GM19452 (cell line): ENCODE results near the gene OBI1.
"Not testable (repeated sequence)": the region's sequence is repeated elsewhere in the genome, so short reads cannot be mapped to it uniquely, and the experiment has no call there.

Source experiments
- ATAC-seq: cut with Tn5 transposase; IDR thresholded peaks from one replicate; pipeline ENCODE4 v1.9.1; 2021; ENCODE audit not compliant: unreplicated experiment

Gene OBI1

DNA sequence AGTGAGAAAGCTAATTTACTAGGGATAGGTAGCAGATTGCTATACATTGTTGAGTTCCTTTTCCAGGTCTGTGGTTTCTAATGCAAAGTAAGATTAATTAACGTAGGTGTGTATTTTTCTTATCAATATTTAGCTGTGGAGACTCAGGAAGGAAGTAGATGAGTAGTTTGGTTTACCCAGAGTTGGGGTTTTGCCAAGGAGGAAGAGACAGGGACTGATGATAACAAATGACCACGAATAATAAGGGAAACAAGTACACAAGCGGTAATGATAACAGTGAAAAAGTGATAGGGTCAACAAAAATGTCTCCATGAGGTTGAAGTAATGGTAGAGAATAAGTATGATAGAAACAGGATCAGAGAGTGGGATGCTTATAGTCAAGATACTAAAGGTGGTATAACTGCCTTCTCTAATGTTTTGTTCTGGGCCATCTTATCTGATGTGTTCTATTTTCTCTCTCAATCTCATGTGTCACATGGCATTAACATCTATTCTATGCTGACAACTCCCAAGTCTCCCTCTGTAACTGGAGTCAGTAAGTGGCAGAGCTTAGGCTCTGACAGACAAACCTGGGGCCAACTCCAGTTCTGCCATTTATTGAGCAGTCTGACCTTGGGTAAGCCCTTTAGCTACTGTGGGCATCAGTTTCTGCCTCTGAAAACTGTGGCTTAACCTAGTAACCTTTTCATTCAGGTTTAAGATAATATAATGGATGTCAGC, 8.8 kb downstream of the OBI1 start:
- no peak for ATAC-seq

DNA sequence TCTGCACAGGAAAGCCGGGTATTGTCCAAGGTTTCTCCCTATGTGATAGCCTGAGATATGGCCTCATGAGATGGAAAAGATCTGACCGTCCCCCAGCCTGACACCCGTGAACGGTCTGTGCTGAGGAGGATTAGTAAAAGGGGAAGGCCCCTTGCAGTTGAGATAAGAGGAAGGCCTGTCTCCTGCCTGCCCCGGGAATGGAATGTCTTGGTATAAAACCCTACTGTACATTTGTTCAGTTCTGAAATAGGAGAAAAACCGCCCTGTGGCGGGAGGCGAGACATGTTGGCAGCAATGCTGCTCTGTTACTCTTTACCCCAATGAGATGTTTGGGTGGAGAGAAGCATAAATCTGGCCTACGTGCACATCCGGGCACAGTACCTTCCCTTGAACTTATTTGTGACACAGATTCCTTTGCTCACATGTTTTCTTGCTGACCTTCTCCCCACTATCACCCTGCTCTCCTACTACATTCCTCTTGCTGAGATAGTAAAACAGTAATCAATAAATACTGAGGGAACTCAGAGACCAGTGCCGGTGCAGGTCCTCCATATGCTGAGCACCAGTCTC, 11.8 kb downstream of the OBI1 start:
- ATAC-seq, result not testable (repeated sequence)

DNA sequence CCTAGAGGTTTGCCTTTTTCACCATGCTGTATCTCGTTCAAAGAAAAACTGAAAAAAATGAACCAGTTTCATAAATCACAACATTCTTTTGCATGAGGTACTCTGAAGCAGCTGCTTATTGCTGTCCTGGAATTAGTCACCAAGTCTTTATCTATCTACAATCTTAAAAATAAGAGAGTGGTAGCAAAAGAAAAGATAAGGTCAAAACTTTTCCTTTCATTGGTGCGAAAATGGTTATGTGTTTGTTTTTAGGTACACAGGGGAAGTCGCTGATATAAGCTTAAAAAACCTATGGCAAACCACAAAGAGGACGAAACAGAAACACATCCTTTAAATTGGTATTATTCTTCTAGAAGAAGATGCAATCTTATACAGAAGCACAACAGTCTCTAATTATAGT, 20.7 kb downstream of the OBI1 start:
- no peak for ATAC-seq

DNA sequence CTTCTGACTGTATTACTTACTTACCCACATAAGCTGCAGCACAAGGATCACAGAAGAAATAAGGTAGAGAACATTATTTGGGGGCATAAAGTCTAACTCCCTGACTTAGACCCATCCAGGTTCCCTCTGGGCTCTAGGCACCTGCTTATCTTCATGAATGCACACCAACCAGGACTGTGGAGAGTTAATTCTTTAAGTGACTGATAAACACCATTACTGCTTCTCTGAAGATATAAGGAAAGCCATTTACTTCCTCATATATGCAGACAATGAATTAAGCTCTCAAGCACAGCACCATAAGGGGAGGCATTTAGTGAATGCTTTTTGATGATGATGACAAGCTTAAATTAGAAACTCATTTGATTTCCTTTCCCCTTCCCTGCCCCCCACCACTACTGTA, 22.5 kb downstream of the OBI1 start:
- no peak for ATAC-seq

DNA sequence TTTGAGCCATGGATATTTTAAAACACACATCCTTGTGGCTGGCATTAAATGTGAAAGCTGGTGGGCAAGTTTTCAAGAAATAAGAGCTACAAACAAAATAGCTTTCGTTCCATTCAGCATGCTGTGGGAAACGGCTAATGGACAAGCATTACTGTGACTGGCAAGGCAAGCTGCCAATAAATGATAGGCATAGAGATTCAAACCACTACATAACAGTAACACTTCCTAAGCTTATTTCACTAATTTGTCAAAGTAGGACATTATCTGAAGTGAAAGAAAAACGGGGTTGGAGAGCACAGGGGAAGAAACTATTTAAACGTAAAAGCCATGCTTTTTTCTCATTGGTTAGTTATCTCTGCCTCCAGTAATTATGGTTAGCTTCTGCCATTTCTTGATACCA, 26.0 kb downstream of the OBI1 start:
- no peak for ATAC-seq

DNA sequence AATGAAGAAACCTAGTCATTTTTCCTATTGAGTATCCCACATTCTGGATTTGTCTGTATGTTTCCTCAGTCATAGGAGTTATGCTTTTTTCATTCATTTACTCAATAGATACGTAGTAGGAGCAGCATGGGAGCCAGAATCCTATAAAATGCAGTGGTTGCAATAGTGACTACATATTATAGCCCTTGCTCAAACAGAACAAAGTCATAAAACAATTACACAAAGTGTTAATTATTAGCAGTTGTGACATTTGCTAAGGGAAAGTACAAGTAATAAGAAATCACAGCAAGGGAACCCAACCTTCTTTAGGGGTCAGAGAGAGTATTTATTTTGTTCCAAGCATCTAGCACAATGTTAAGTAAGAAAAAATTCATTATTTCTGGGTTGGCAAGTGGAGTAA, 27.9 kb downstream of the OBI1 start:
- no peak for ATAC-seq

DNA sequence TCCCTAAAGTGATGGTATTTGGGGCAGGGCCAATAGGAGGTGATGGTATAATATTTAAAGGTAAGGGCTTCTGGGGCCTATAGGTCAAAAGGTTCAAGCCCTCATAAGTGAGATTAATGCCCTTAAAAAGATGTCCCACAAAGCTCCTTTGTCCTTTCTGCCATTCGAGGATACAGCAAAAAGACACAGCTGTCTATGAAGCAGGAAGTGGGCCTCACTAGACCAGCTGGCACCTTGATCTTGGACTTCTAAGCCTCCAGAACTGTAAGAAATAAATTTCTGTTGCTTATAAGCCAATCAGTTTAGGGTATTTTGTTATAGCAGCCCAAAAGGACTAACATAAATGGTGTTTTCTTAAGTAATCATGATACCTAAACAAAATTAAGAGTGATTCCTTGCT, 28.4 kb downstream of the OBI1 start:
- no peak for ATAC-seq

DNA sequence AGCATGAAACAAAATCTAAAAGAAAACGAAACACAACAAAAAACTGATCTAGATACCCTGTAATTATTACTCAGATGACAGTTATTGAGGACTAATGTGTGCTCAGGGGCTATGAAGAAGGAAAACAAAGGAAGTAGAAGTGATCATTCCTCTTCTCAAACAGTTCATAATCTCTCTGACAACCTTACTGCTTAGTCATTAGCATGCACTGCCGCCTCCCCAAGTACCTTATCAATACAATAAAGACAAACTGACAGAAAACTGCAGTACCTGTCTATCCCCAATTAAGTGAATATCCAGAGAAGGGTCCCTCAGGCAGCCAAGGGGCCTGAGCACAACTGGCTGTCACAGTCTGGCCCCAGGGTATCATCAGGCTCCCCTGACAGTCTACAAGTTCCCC, 33.6 kb downstream of the OBI1 start:
- no peak for ATAC-seq

DNA sequence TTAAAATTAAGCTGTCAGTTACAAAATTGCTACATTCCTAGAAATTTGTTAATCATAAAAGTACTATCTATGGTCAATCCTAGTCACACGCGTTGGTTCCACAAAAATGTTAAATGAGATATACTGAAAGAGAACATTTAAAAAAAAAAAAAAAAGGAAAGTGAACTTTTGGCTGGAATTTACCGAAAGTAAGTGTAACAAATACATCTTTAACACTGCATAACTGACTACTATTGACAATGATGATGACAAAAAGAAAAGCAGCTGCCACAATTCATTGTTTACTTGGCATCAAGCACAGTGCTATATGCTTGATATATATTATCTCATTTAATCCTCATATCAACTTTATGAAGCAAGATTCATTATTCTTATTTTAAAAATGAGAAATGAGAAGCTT, 35.8 kb downstream of the OBI1 start:
- ATAC-seq, result no peak

DNA sequence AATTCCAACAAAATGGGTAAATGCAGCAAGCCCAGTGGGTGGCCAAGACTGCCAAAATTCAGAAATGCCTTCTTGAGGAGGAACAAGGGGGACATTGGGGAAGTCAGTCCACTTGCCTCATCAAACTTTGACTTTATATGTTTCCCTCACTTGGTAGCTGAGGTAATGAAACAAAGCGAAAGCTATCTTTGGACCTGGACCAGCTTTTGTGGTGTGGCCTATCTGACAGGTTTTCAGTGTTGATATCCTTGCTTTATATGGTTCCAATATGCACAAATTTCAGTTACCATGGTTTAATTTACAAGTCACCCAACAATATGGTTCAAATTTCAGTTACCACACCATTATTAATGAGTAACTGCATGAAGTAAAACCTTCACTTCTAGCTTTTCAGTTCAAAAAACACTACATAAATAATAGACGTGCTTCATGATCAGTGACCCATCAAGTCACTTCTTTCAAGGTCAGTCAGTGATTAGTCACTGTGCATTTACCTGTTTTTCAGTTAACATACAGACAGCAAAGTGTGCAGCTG, 38.0 kb downstream of the OBI1 start:
- no peak for ATAC-seq

DNA sequence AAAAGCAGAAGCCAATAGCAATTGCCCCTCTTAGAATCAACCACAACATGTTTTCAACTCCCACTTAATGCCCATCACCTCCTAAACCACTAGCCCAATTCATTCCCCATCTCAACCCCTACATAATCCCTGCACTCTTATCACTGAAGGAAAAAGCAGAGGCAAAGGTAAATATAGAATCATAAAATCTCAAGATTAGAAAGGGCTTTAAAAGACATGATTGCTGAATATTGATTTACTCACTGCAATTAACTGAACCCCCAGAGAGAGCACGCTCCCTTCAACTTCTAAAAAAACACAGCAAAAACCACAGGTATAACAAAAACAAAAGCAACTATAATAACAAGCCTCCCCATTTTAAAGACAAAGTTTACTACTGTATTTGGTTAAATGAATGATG, 40.5 kb downstream of the OBI1 start:
- no peak for ATAC-seq

DNA sequence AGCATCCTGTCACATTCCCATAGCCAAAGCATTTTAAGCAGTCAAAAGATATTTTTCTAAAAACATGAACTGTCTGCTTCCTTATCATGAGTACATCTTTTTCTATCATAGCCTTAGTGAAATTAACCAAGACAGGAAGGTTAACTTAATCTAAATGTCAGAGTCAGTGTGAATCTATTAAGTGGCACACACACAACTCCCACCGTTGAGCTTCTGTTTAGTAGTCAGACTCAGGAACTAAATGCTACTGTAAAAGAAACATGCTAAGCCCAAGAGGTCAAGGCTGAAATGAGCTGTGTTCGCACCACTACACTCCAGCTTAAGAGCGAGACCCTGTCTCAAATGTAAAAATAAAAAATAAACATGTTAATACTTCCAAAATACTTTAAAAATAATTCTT, 47.9 kb downstream of the OBI1 start:
- no peak for ATAC-seq

DNA sequence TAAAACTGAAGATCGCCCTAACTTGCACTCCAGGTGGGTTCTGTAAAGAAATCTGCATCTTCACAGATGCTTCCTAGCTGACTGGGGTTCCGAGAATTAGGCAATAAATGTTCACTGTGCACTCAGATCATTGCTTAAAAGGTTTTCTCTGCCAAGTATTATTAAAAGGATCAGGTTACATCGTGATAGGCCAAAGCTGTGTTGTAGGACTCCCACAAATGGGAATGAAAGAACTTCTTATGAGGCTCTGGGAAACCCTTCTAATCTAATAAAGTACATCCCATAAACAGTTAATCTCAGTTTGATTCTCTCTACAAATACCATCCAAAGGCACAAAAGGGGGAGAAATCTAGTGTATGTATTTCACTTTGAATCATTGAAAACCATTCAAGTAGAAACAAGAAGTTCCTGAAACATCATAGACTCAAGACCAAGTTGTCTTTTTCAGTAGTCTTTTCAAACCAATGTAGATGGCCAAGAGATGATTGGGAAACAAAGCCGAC, 48.5 kb downstream of the OBI1 start:
- ATAC-seq, result no peak

DNA sequence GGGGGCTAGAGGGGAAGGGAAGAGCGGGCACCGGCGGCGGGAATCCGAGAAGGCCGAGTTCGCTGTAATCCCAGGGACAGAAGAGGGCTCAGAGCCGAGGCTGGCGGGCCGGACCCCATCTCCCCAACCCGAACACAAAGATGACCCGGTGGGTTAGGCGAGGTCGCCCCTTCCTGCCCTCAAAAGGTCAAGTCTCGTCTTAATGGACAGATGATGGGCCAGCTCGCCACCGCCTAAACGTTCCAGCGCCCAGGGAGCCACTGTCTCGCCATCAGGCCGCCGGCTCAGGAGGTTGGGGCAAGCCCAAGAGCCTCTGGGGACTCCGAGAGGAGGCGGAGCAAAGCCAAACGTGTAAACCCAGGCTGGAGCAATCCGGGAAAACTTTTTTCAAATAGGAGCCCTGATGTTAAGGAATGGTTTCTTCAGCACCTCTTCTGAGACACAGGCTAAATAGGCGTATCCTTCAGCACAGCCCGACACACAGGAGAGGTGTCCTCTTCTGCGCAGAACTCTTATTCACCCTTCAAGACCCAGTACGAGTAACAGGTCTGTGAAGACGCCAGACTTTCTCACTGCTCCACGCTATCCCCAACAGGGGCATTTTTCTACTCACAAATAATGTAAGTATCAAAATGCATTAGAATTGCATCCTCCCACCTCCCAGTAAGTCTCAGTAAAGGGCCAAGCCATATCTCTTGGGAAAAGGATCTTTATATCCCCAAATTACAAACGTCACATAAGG, 49.3 kb downstream of the OBI1 start:
- no peak for ATAC-seq

DNA sequence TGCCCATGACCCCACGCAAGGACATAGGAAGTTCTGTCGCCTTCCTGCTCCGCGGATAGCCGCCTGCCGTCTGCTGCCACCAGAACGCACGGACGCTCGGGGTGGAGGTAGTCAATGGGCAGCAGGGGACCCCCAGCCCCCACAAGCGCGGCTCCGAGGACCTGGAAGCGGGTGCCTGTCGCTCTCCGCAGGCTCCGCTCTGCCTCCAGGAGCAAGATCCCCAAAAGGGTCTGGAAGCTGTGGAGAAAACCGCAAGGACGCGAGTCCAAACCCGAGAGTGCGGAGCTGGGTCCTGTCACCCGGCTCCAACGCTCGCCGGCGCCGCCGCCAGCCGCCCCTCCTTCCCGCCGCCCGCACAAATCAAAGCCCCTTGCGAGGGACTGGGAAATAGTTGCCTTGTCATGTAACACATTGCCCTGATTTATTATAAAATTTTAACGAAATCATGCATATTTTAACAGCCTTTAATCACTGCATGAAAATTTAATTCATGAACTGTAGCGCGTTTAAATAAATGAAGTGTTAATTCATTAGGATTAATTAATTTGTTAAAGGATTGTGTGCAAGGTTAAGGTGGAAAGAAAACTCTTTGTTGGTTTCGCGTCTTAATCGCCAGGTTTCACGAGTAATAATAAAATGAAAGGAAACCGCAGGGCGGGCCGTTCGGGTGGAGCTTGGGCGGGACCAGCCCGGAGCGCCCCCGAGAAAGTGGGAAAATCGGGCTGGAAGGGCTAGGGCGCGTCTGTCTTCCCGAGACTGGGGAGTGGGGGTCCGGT, 50.1 kb downstream of the OBI1 start:
- no peak for ATAC-seq

DNA sequence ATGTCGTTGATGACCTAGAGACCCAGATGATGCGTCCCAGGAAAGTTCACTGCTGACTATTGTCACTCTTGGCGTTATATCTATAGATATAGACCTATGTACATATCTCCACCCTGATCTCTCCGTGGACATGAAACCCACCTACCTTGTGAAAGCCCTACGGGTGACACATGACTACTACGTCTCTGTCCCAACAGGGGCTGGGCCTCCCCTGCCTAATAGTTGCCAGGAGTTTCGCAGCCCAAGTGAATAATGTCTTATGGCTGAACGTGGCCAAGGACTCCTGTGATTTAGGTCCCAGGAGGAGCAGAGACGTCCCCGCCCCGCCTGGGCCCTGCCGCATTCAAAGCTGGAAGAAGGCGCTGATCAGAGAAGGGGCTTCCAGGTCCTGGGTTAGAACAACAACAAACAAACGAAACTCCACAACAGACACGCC, 50.7 kb downstream of the OBI1 start:
- ATAC-seq, result no peak

DNA sequence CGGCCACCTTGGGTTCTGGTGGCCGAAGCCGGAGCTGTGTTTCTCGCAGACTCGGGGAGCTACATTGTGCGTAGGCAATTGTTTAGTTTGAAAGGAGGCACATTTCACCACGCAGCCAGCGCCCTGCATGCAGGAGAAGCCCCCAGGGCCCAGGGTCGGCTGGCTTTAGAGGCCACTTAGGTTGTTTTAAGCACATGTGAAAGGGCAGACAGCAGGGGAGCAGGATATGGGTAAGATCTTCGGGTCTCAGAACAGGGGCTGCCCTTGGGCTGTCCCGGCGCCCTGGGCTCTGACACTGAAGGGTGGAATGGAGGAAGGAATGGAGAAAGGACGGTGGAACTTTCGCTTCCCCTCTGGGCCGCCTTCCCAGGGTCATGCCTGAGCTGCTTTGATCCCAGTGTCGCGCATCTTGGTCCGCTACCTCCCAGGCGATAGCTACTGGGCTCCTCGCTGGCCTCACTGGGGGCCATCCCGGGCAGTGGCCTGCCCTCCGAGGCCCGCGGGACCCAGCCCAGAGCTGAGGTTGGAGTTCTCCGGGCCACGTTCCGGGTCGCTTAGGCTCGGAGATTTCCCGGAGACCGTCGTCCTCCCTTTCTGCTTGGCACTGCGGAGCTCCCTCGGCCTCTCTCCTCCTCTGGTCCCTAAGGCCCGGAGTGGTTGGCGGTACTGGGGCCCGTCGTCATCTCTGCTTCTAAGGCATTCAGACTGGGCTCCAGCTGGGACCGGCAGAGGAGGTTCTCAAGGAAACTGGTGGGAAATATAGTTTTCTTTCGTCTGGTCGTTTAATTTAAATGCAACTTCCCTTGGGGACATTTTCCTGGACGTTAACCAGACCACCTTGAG, 51.3 kb downstream of the OBI1 start:
- no peak for ATAC-seq

DNA sequence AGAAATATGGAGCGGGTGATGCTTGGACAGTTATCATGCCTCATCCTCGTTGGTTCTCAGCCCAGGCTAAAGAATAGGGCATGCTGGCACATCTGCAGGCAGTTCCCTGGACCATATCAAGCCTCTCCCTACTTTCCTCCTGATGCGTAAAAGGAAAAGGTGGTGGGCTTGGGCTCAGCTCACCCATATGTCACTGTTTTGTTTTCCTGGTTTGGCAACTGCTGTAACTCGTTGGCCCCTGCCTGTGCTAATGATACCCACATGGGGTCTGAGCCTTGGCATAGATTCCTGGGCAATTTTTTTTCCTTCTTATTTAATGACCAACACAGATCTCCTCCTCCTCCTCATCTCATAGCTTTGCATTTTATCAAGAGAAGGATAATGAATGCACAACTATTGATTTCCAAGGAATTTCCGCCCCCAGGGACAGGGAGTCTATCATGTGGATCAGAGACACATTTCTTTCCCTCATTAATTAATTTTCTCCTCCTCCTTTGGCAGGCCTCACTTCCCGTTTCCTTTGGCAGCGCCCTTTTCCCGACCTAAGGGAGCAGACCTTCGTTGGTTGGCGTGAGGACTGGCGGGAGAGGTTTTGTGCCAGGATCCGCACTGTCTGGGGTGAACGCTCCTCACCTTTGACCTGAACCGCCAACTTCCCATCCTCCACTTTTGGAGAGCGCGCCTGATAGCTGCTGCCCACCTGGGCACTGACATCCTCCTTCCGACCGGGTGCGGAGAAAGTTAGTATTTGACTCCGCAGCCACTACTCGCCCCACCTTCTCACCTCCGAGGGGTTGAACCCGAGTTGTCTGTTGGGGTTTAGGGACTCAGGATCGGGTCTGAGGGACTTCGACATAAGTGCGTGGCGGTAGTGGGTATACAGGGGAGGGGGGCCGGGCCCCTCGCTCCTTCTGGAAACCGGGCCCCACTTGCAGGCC, 52.2 kb downstream of the OBI1 start:
- ATAC-seq, result no peak
